A673 (cell line): ENCODE measurements around the gene REEP6.

Experiments used
- EZH2 ChIP-seq: fragments of 200-600 bp; sonication (generic); IDR thresholded peaks from 2 replicates; pipeline ENCODE4 v1.6.1; 2017; ENCODE audit warnings: borderline replicate concordance, low read depth, mild to moderate bottlenecking, mixed read lengths, antibody characterized with exemption, low read length; ENCODE audit not compliant: poor library complexity, severe bottlenecking
- TF ChIP-seq, protein P1 (sequence below): fragments of 300-800, 200-600 bp; sonication (generic); conservative IDR thresholded peaks from 2 replicates; pipeline ENCODE4 v1.5.1; 2017; ENCODE audit warnings: low read depth, mild to moderate bottlenecking, antibody characterized with exemption, low read length, moderate library complexity, mixed read lengths

DNA sequence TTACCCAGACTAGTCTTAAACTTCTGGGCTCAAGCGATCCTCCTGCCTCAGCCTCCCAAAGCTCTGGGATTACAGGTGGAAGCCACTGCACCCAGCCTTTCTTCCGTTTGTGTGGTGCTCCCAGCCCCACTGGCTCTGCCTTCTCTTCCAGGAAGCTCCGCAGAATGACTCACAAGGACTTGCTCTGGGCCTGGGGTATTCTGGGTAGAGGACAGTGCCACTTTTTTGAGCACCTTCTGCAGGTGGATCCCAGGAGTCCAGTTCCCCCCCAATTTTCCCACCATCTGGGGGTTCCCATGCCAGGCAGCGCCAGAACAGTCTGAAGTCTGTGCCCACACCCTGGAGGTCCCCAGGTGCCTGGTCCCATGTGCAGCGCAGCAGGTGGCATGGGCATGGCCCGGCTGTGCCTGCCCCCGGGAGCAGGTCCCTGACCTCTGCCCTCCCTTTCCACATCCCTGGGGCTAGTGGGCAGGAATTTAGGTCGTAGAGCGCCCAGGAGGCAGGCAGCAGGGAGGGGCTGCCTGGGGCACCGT is 1.6 kb downstream of the REEP6 start:
- no peak for TF ChIP-seq EZH2
- TF ChIP-seq, protein P1, sequence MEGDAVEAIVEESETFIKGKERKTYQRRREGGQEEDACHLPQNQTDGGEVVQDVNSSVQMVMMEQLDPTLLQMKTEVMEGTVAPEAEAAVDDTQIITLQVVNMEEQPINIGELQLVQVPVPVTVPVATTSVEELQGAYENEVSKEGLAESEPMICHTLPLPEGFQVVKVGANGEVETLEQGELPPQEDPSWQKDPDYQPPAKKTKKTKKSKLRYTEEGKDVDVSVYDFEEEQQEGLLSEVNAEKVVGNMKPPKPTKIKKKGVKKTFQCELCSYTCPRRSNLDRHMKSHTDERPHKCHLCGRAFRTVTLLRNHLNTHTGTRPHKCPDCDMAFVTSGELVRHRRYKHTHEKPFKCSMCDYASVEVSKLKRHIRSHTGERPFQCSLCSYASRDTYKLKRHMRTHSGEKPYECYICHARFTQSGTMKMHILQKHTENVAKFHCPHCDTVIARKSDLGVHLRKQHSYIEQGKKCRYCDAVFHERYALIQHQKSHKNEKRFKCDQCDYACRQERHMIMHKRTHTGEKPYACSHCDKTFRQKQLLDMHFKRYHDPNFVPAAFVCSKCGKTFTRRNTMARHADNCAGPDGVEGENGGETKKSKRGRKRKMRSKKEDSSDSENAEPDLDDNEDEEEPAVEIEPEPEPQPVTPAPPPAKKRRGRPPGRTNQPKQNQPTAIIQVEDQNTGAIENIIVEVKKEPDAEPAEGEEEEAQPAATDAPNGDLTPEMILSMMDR: no peak
